A549 (cell line): Measurements from ENCODE around the gene INTS6. TPM values are rescaled to one million over a fixed set of nuclear protein-coding genes. Genes with fewer than 3 reads are reported as not detected.

ENCODE experiments used
- ATAC-seq, 2 experiments: fragments of 200-7000 bp in 1 of 2; fragments of >200 bp in 1 of 2; cut with Nextera tagmentation in 1 of 2; cut with Tn5 transposase in 1 of 2; 3 replicates each; pipeline versions ENCODE4 v1.8.0 to v1.9.1; 2018 to 2020; ENCODE audit warnings: mild to moderate bottlenecking in 1 of 2, moderate library complexity in 1 of 2
- CTCF ChIA-PET: fragments of 300-600 bp; sonication (Branson Sonifier 250); formaldehyde crosslinking; extraction: SDS; loops from one replicate; lab custom pipeline; 2021; ENCODE audit warnings: antibody characterized with exemption, inconsistent platforms; lab: Yijun Ruan, JAX
- POLR2A ChIA-PET: fragments of 350-600 bp; formaldehyde crosslinking; extraction: SDS; loops from one replicate; lab custom pipeline; 2021; ENCODE audit warnings: antibody characterized with exemption, inconsistent platforms; lab: Yijun Ruan, JAX
- DNase-seq, 2 experiments: peaks; one replicate each; pipeline versions ENCODE4 v3.0.0 to v3.0.0-alpha.2; 2011 to 2016; ENCODE audit warnings: low read depth in 1 of 2, low spot score in 1 of 2
- FAIRE-seq: peaks from 2 replicates; lab custom pipeline; 2011; peaks lifted over from hg19 to GRCh38; lab: Jason Lieb, UNC
- H3K27ac ChIP-seq, 2 experiments: fragments of >200 bp; sonication (Bioruptor Twin); formaldehyde crosslinking; 3 replicates each; pipeline ENCODE4 v1.5.1; 2016 to 2017
- H3K4me1 ChIP-seq: fragments of >200 bp; sonication (Bioruptor Twin); formaldehyde crosslinking; 3 replicates; pipeline ENCODE4 v1.6.1; 2016
- H3K4me2 ChIP-seq: fragments of >200 bp; sonication (Bioruptor Twin); formaldehyde crosslinking; 3 replicates; pipeline ENCODE4 v1.6.1; 2016
- H3K4me3 ChIP-seq: fragments of >200 bp; sonication (Bioruptor Twin); formaldehyde crosslinking; 3 replicates; pipeline ENCODE4 v1.5.1; 2016
- H3K9me3 ChIP-seq: fragments of >200 bp; sonication (Bioruptor Twin); formaldehyde crosslinking; 3 replicates; pipeline ENCODE4 v1.6.1; 2016
- ATOH8 ChIP-seq: fragments of 250-450 bp; sonication (Bioruptor Pico); IDR thresholded peaks from 2 replicates; pipeline ENCODE4 v1.5.0; 2020; ENCODE audit warnings: low read depth, mild to moderate bottlenecking, moderate library complexity
- BHLHE40 ChIP-seq: IDR thresholded peaks from 2 replicates; pipeline ENCODE4 v1.6.1; 2012; ENCODE audit warnings: low read depth, low read length, inconsistent platforms
- CEBPB ChIP-seq, 2 experiments: fragments of >200 bp in 1 of 2; sonication (Bioruptor Twin) in 1 of 2; formaldehyde crosslinking in 1 of 2; IDR thresholded peaks; 2 replicates each; pipeline ENCODE4 v1.6.1; 2012 to 2016
- CHD2 ChIP-seq: fragments of 150-350 bp; IDR thresholded peaks from 2 replicates; pipeline ENCODE4 v1.6.1; 2014; ENCODE audit warnings: low read length; ENCODE audit not compliant: partially characterized antibody
- E2F6 ChIP-seq: IDR thresholded peaks from 2 replicates; pipeline ENCODE4 v1.6.1; 2012; ENCODE audit warnings: low read depth, borderline replicate concordance
- EP300 ChIP-seq, 2 experiments: fragments of >200 bp; sonication (Bioruptor Twin); formaldehyde crosslinking; IDR thresholded peaks; 2 replicates in 1 of 2; 3 replicates in 1 of 2; pipeline ENCODE4 v1.6.1; 2016 to 2017
- FOSB ChIP-seq: fragments of 250-450 bp; sonication (Bioruptor Pico); IDR thresholded peaks from 2 replicates; pipeline ENCODE4 v1.5.0; 2020; ENCODE audit warnings: mild to moderate bottlenecking, moderate library complexity
- FOSL2 ChIP-seq, 2 experiments: fragments of 450-650 bp in 1 of 2; fragments of >200 bp in 1 of 2; sonication (Bioruptor Twin) in 1 of 2; formaldehyde crosslinking; IDR thresholded peaks; 2 replicates each; pipeline versions ENCODE4 v1.5.0 to v1.6.1; 2016 to 2020; ENCODE audit warnings: mild to moderate bottlenecking in 1 of 2, moderate library complexity in 1 of 2
- HDAC2 ChIP-seq: fragments of 200-600 bp; sonication (generic); IDR thresholded peaks from 2 replicates; pipeline ENCODE4 v1.6.1; 2016
- HES2 ChIP-seq: fragments of >200 bp; sonication (Bioruptor Twin); formaldehyde crosslinking; IDR thresholded peaks from 2 replicates; pipeline ENCODE4 v1.6.1; 2016
- HMGXB4 ChIP-seq: fragments of 250-450 bp; sonication (Bioruptor Pico); IDR thresholded peaks from 2 replicates; pipeline ENCODE4 v1.5.0; 2021; ENCODE audit warnings: mild to moderate bottlenecking, moderate library complexity, borderline replicate concordance
- NFE2L2 ChIP-seq: fragments of 150-350 bp; conservative IDR thresholded peaks from 2 replicates; pipeline ENCODE4 v1.6.1; 2014; ENCODE audit warnings: low read length
- PBX3 ChIP-seq: IDR thresholded peaks from 2 replicates; pipeline ENCODE4 v1.6.1; 2012
- POLR2A ChIP-seq: IDR thresholded peaks from 2 replicates; pipeline ENCODE4 v1.6.1; 2012; ENCODE audit warnings: mild to moderate bottlenecking, low read length
- POLR2AphosphoS2 ChIP-seq: conservative IDR thresholded peaks from 2 replicates; pipeline ENCODE4 v1.6.1; 2012; ENCODE audit warnings: low read length, improper control_type of control experiment, inconsistent platforms
- RARB ChIP-seq: fragments of 250-450 bp; sonication (Bioruptor Pico); IDR thresholded peaks from 2 replicates; pipeline ENCODE4 v1.8.0; 2021; ENCODE audit warnings: mild to moderate bottlenecking, moderate library complexity
- RFX5 ChIP-seq: fragments of 450-650 bp; IDR thresholded peaks from 2 replicates; pipeline ENCODE4 v1.7.1; 2014; ENCODE audit warnings: antibody characterized with exemption, mild to moderate bottlenecking, moderate library complexity
- RNF2 ChIP-seq: fragments of 200-600 bp; sonication (generic); IDR thresholded peaks from 2 replicates; pipeline ENCODE4 v1.6.1; 2016; ENCODE audit warnings: low read depth, mild to moderate bottlenecking, antibody characterized with exemption, moderate library complexity, borderline replicate concordance
- SREBF2 ChIP-seq: fragments of 450-650 bp; IDR thresholded peaks from 2 replicates; pipeline ENCODE4 v1.6.1; 2014; ENCODE audit warnings: mild to moderate bottlenecking, moderate library complexity
- TFCP2L1 ChIP-seq: fragments of 250-450 bp; sonication (Bioruptor Pico); IDR thresholded peaks from 2 replicates; pipeline ENCODE4 v1.5.0; 2021; ENCODE audit warnings: mild to moderate bottlenecking
- ZC3H11A ChIP-seq: fragments of 450-650 bp; IDR thresholded peaks from 2 replicates; pipeline ENCODE4 v1.6.1; 2014; ENCODE audit warnings: antibody characterized with exemption, mild to moderate bottlenecking
- ZFP36 ChIP-seq: fragments of 450-650 bp; IDR thresholded peaks from 2 replicates; pipeline ENCODE4 v1.6.1; 2014; ENCODE audit warnings: borderline replicate concordance; ENCODE audit not compliant: partially characterized antibody
- ZNF302 ChIP-seq: fragments of 250-450 bp; sonication (Bioruptor Pico); IDR thresholded peaks from 2 replicates; pipeline ENCODE4 v1.9.0; 2021; ENCODE audit warnings: inconsistent platforms, mild to moderate bottlenecking, moderate library complexity
- WGBS: methylation state at CpG from one replicate; pipeline ENCODE4 v1.1.6; 2017; ENCODE audit errors: missing lambda C conversion rate; 5-methylcytosine and 5-hydroxymethylcytosine counted together
- polyA plus RNA-seq, 4 experiments: library from polyadenylated mRNA; depleted of rRNA in 3 of 4; stranded (reverse); fragments of >200 nt; fragmentation: RNase III in 1 of 4; extraction: RNeasy Plus Mini Kit Qiagen cat#74134 plus additional on column Dnase treatment in 1 of 4; gene quantifications; 2 replicates in 3 of 4; 3 replicates in 1 of 4; pipeline ENCODE4 v1.2.3, GENCODE V29; 2011 to 2017

The INTS6 gene
- polyA plus RNA-seq, 2 of the 4 experiments (the other 2 are of a cell fraction): 11.5 to 37.1 TPM

GRCh38 chr13:51396352-51396751 is 56.5 kb downstream of the INTS6 start:
- peaks cover 26% of the 10 kb centered on the region for H3K4me1 ChIP-seq
- peak overlapping the region; percentile 50; the same call in 2 of the 3 replicates for H3K4me2 ChIP-seq
- H3K27ac ChIP-seq: peak overlapping the region in 1 of 2 experiments; percentile 54; a peak in 1 of 6 replicates
- ATAC-seq (no peak), FAIRE-seq (no peak), DNase-seq (no peak)
- no peaks in the 10 kb centered on the region for H3K9me3 ChIP-seq
- CTCF ChIA-PET: no interaction called here
- 86% methylated on average over 2 of the region's 2 CpGs for WGBS
- H3K4me3 ChIP-seq: no peak overlapping the region
- no peak for TF ChIP-seq HDAC2
- no peak for TF ChIP-seq HES2
- TF ChIP-seq TFCP2L1 (CRISPR knock-in tag): no peak
- no peak for TF ChIP-seq EP300 (IDR thresholded peaks at IDR 0.05)
- TF ChIP-seq ZC3H11A: no peak
- no peak for TF ChIP-seq HMGXB4 (CRISPR knock-in tag)
- TF ChIP-seq E2F6: no peak
- TF ChIP-seq, all 56 proteins: peak for 0
- POLR2A ChIA-PET: no interaction called here

- DNase-seq: no peak
- Histone ChIP-seq H3K4me2 (no peak overlapping the region), H3K9me3 (no peaks in the 10 kb centered on the region), H3K4me3 (no peak overlapping the region), H3K27ac (no peak overlapping the region), H3K4me1 (peaks cover 26% of the 10 kb centered on the region)
- TF ChIP-seq FOSB (no peak), ZFP36 (no peak), CEBPB (IDR thresholded peaks at IDR 0.05) (no peak), RARB (CRISPR knock-in tag) (no peak), CHD2 (no peak), TFCP2L1 (CRISPR knock-in tag) (no peak), FOSL2 (IDR thresholded peaks at IDR 0.05) (no peak), FOSL2 (CRISPR knock-in tag; IDR thresholded peaks at IDR 0.05) (no peak)
- FAIRE-seq: no peak
- ATAC-seq: no peak
- ChIA-PET POLR2A (no interaction called here), CTCF (interaction anchor here (1.2 kb wide), 1 partner anchor 402 kb away, joined by 3 read pairs; no protein-coding TSS in a partner anchor)
Measured at GRCh38 chr13:51394724-51395123, 58.1 kb downstream of the INTS6 start.

GRCh38 chr13:51385114-51385513 is 67.7 kb downstream of the INTS6 start:
- DNase-seq (no peak), FAIRE-seq (no peak), ATAC-seq (no peak)
- H3K4me2 ChIP-seq: no peak overlapping the region
- TF ChIP-seq HDAC2 (no peak), BHLHE40 (no peak), ZFP36 (no peak), ZNF302 (CRISPR knock-in tag) (no peak), RFX5 (no peak), FOSL2 (IDR thresholded peaks at IDR 0.05) (no peak), FOSL2 (CRISPR knock-in tag; IDR thresholded peaks at IDR 0.05) (no peak), POLR2A (no peak), RNF2 (no peak), CHD2 (no peak), PBX3 (no peak), SREBF2 (no peak), POLR2AphosphoS2 (no peak), NFE2L2 (no peak), EP300 (IDR thresholded peaks at IDR 0.05) (no peak), HMGXB4 (CRISPR knock-in tag) (no peak), FOSB (no peak), ATOH8 (CRISPR knock-in tag) (no peak)
- no peak overlapping the region for H3K27ac ChIP-seq
- CTCF ChIA-PET: no interaction called here
- H3K9me3 ChIP-seq: no peaks in the 10 kb centered on the region
- H3K4me3 ChIP-seq: no peak overlapping the region
- H3K4me1 ChIP-seq: 0 out of 3 replicates have a peak, but pooled peaks cover 3% of the 10 kb centered on the region
- 88% methylated on average over 2 of the region's 2 CpGs for WGBS
- POLR2A ChIA-PET: no interaction called here
